22Rv1 (cell line): ENCODE measurements around the gene ABCA5.

Source experiments
- CTCF ChIP-seq: fragments of 450-650 bp; IDR thresholded peaks from 2 replicates; pipeline ENCODE4 v1.5.1; 2017; ENCODE audit warnings: mild to moderate bottlenecking
- ZFX ChIP-seq: fragments of 450-650 bp; IDR thresholded peaks from 2 replicates; pipeline ENCODE4 v1.6.1; 2017; ENCODE audit warnings: antibody characterized with exemption, borderline replicate concordance

GRCh38 chr17:69331756-69332155, 4.8 kb upstream of the ABCA5 start:
- no peak for TF ChIP-seq CTCF
- no peak for TF ChIP-seq ZFX
